PC-9 (cell line): ENCODE results near the gene PRR15L.
A peak's percentile ranks its signal among the peaks of the same experiment; 100 is the strongest.

ENCODE experiments used
- EZH2 ChIP-seq: fragments of 200-600 bp; sonication (generic); IDR thresholded peaks from 2 replicates; pipeline ENCODE4 v1.8.0; 2017; ENCODE audit warnings: antibody characterized with exemption, low read depth
- TF ChIP-seq, protein P1 (sequence below): fragments of 200-600 bp; sonication (generic); conservative IDR thresholded peaks from 2 replicates; pipeline ENCODE4 v1.6.1; 2017; ENCODE audit warnings: mixed run types, antibody characterized with exemption, mild to moderate bottlenecking, moderate library complexity

DNA sequence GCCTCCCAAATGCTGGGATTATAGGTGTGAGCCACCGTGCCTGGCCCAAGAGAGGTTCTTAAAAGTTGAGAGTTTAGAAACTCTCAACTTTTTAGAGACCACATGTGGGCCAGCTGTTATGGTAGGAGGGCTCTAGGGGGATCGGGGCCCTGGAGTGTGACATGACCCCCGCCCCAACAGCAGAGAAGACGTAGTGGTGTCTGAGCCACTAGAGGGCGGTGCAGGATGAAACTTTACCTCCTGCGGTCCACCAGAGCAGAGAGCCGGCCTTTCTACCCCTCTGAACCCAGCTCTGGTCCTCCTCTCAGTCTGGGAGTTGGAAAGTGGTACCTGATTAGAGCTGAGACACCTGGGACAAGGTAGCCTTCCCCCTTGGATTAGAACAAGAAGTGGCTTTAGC, 20.6 kb upstream of the PRR15L start:
- TF ChIP-seq, protein P1, sequence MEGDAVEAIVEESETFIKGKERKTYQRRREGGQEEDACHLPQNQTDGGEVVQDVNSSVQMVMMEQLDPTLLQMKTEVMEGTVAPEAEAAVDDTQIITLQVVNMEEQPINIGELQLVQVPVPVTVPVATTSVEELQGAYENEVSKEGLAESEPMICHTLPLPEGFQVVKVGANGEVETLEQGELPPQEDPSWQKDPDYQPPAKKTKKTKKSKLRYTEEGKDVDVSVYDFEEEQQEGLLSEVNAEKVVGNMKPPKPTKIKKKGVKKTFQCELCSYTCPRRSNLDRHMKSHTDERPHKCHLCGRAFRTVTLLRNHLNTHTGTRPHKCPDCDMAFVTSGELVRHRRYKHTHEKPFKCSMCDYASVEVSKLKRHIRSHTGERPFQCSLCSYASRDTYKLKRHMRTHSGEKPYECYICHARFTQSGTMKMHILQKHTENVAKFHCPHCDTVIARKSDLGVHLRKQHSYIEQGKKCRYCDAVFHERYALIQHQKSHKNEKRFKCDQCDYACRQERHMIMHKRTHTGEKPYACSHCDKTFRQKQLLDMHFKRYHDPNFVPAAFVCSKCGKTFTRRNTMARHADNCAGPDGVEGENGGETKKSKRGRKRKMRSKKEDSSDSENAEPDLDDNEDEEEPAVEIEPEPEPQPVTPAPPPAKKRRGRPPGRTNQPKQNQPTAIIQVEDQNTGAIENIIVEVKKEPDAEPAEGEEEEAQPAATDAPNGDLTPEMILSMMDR: peak; percentile 87
- TF ChIP-seq EZH2: no peak
